Smooth muscle cell (in vitro differentiated cells): ENCODE measurements around the gene SYT7. TPM values are rescaled to one million over a fixed set of nuclear protein-coding genes. Genes with fewer than 3 reads are reported as not detected.

Experiments
- DNase-seq: peaks from one replicate; lab custom pipeline; 2025; ENCODE audit not compliant: unreplicated experiment; lab: John Stamatoyannopoulos, UW
- H2AFZ ChIP-seq: fragments of 200-600 bp; sonication (generic); 2 replicates; pipeline ENCODE4 v1.6.0; 2016; ENCODE audit warnings: antibody characterized with exemption, low read depth, mild to moderate bottlenecking
- H3F3A ChIP-seq: fragments of 200-600 bp; sonication (generic); 2 replicates; pipeline ENCODE4 v1.6.0; 2017; ENCODE audit warnings: antibody characterized with exemption, low read depth
- H3K27ac ChIP-seq: fragments of 200-600 bp; sonication (generic); 2 replicates; pipeline ENCODE4 v1.5.1; 2016; ENCODE audit warnings: low read depth, mild to moderate bottlenecking
- H3K27me3 ChIP-seq: fragments of 200-600 bp; sonication (generic); 2 replicates; pipeline ENCODE4 v1.6.1; 2016; ENCODE audit warnings: low read depth, mild to moderate bottlenecking
- H3K36me3 ChIP-seq: fragments of 200-600 bp; sonication (generic); 2 replicates; pipeline ENCODE4 v1.5.1; 2016; ENCODE audit warnings: low read depth
- H3K4me1 ChIP-seq: fragments of 200-600 bp; sonication (generic); 2 replicates; pipeline ENCODE4 v1.5.1; 2016; ENCODE audit warnings: low read depth
- H3K4me2 ChIP-seq: fragments of 200-600 bp; sonication (generic); 2 replicates; pipeline ENCODE4 v1.6.0; 2016; ENCODE audit warnings: mild to moderate bottlenecking
- H3K4me3 ChIP-seq: fragments of 200-600 bp; sonication (generic); 2 replicates; pipeline ENCODE4 v1.5.1; 2016; ENCODE audit warnings: mild to moderate bottlenecking
- H3K79me2 ChIP-seq: fragments of 200-600 bp; sonication (generic); 2 replicates; pipeline ENCODE4 v1.6.0; 2016; ENCODE audit warnings: low read depth, mild to moderate bottlenecking
- H3K9ac ChIP-seq: fragments of 200-600 bp; sonication (generic); 2 replicates; pipeline ENCODE4 v1.6.0; 2016; ENCODE audit warnings: low read depth
- H3K9me3 ChIP-seq: fragments of 200-600 bp; sonication (generic); replicated peaks from 2 replicates; pipeline ENCODE4 v1.5.1; 2016; ENCODE audit warnings: low read depth
- H4K20me1 ChIP-seq: fragments of 200-600 bp; sonication (generic); 2 replicates; pipeline ENCODE4 v1.6.0; 2016; ENCODE audit warnings: low read depth
- CTCF ChIP-seq: fragments of 200-600 bp; sonication (generic); IDR thresholded peaks from 2 replicates; pipeline ENCODE4 v1.5.1; 2017; ENCODE audit warnings: borderline replicate concordance, mild to moderate bottlenecking, antibody characterized with exemption; ENCODE audit not compliant: insufficient read depth, poor library complexity, severe bottlenecking
- WGBS: methylation state at CpG from one replicate; pipeline ENCODE4 v1.1.7; 2016; ENCODE audit warnings: low lambda C conversion rate; 5-methylcytosine and 5-hydroxymethylcytosine counted together
- polyA plus RNA-seq: library from polyadenylated mRNA; unstranded; fragments of >200 nt; fragmentation: Nextera tagmentation; extraction: Ambion mirVana; gene quantifications from 2 replicates; pipeline ENCODE4 v1.2.1, GENCODE V29; 2016
- total RNA-seq: library from RNA; depleted of rRNA; stranded (reverse); fragments of >200 nt; gene quantifications from 2 replicates; pipeline ENCODE4 v1.2.3, GENCODE V29; 2014

Gene SYT7
- total and polyA plus RNA-seq, 2 experiments from 2014 or later, result 0.79 to 4.0 TPM

GRCh38 chr11:61518032-61518795, 62.7 kb downstream of the SYT7 start:
- H3K4me1 ChIP-seq, result peaks cover 6% of the 10 kb centered on the region
- no peak overlapping the region for H2AFZ ChIP-seq
- H3K79me2 ChIP-seq, result no peaks in the 10 kb centered on the region
- H3F3A ChIP-seq, result no peaks in the 10 kb centered on the region
- no peak overlapping the region for H3K4me2 ChIP-seq
- no peaks in the 10 kb centered on the region for H3K9me3 ChIP-seq
- 93% methylated on average over 23 of the region's 23 CpGs for WGBS
- no peak overlapping the region for H3K27ac ChIP-seq
- no peak for TF ChIP-seq CTCF
- H3K4me3 ChIP-seq, result no peak overlapping the region
- H4K20me1 ChIP-seq, result no peaks in the 10 kb centered on the region
- no peaks in the 10 kb centered on the region for H3K27me3 ChIP-seq
- no peaks in the 10 kb centered on the region for H3K36me3 ChIP-seq
- no peak overlapping the region for H3K9ac ChIP-seq
- DNase-seq, result no peak

GRCh38 chr11:61516675-61517572, 64.0 kb downstream of the SYT7 start:
- no peaks in the 10 kb centered on the region for H4K20me1 ChIP-seq
- H3K4me1 ChIP-seq, result peaks cover 6% of the 10 kb centered on the region
- no peak overlapping the region for H3K9ac ChIP-seq
- H3K27ac ChIP-seq, result no peak overlapping the region
- WGBS, result 41% methylated on average over 23 of the region's 23 CpGs
- H3F3A ChIP-seq, result no peaks in the 10 kb centered on the region
- no peaks in the 10 kb centered on the region for H3K79me2 ChIP-seq
- H3K4me2 ChIP-seq, result no peak overlapping the region
- no peak overlapping the region for H2AFZ ChIP-seq
- TF ChIP-seq CTCF, result peak; percentile 99
- no peaks in the 10 kb centered on the region for H3K36me3 ChIP-seq
- no peaks in the 10 kb centered on the region for H3K9me3 ChIP-seq
- H3K4me3 ChIP-seq, result no peak overlapping the region
- H3K27me3 ChIP-seq, result no peaks in the 10 kb centered on the region
- DNase-seq, result peak; percentile 25

- Histone ChIP-seq H3K9ac (no peak overlapping the region), H3K9me3 (no peaks in the 10 kb centered on the region), H3K4me2 (no peak overlapping the region), H3K27ac (no peak overlapping the region), H3K79me2 (no peaks in the 10 kb centered on the region), H3K4me1 (peaks cover 6% of the 10 kb centered on the region), H3K4me3 (no peak overlapping the region), H2AFZ (no peak overlapping the region), H3K36me3 (no peaks in the 10 kb centered on the region), H4K20me1 (no peaks in the 10 kb centered on the region), H3K27me3 (no peaks in the 10 kb centered on the region), H3F3A (no peaks in the 10 kb centered on the region)
- DNase-seq, result no peak
- 62% methylated on average over 19 of the region's 22 CpGs for WGBS
- TF ChIP-seq CTCF, result no peak
These were observed 64.7 kb downstream of the SYT7 start for GRCh38 chr11:61516191-61516590.
